AG10803 (cell line): ENCODE results near the gene ZNF45.

Source experiments
- DNase-seq: peaks from one replicate; pipeline ENCODE4 v3.0.0; 2010; ENCODE audit warnings: low read depth
- H3K4me3 ChIP-seq: 2 replicates; pipeline ENCODE4 v1.5.1; 2011; ENCODE audit warnings: mild to moderate bottlenecking, low read length, control low read depth
- TF ChIP-seq, protein P1 (sequence below): conservative IDR thresholded peaks from 2 replicates; pipeline ENCODE4 v1.5.1; 2011; ENCODE audit warnings: mild to moderate bottlenecking, low read length, control low read depth, inconsistent platforms

Gene ZNF45

GRCh38 chr19:43910884-43911283 lies 24.2 kb downstream of the ZNF45 start:
- TF ChIP-seq, protein P1, sequence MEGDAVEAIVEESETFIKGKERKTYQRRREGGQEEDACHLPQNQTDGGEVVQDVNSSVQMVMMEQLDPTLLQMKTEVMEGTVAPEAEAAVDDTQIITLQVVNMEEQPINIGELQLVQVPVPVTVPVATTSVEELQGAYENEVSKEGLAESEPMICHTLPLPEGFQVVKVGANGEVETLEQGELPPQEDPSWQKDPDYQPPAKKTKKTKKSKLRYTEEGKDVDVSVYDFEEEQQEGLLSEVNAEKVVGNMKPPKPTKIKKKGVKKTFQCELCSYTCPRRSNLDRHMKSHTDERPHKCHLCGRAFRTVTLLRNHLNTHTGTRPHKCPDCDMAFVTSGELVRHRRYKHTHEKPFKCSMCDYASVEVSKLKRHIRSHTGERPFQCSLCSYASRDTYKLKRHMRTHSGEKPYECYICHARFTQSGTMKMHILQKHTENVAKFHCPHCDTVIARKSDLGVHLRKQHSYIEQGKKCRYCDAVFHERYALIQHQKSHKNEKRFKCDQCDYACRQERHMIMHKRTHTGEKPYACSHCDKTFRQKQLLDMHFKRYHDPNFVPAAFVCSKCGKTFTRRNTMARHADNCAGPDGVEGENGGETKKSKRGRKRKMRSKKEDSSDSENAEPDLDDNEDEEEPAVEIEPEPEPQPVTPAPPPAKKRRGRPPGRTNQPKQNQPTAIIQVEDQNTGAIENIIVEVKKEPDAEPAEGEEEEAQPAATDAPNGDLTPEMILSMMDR, result no peak
- no peak overlapping the region for H3K4me3 ChIP-seq
- no peak for DNase-seq

- TF ChIP-seq, protein P1, result no peak
- DNase-seq, result no peak
- H3K4me3 ChIP-seq, result no peak overlapping the region
These were observed 26.4 kb downstream of the ZNF45 start for GRCh38 chr19:43908659-43909058.

GRCh38 chr19:43906774-43907173 lies 28.3 kb downstream of the ZNF45 start:
- no peak overlapping the region for H3K4me3 ChIP-seq
- TF ChIP-seq, protein P1, result no peak
- DNase-seq, result no peak

DNA sequence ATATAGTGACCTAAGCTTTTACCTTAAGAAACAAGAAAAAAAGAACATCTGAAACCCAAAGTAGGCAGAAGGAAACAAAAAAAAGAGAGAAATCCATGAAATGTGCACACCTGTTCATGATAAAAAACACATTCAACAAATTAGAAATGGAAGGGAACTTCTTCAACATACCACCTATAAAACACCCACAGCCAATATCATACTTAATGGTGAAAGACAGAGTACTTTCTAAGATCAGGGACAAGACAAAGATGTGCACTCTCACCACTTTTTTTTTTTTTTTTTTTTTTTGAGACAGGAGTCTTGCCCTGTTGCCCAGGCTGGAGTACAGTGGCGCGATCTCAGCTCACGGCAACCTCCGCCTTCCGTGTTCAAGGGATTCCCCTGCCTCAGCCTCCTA lies 29.2 kb downstream of the ZNF45 start:
- no peak for DNase-seq
- TF ChIP-seq, protein P1, result no peak
- no peak overlapping the region for H3K4me3 ChIP-seq

GRCh38 chr19:43902399-43902798 lies 32.7 kb downstream of the ZNF45 start:
- TF ChIP-seq, protein P1, result no peak
- DNase-seq, result no peak
- H3K4me3 ChIP-seq, result no peak overlapping the region

DNA sequence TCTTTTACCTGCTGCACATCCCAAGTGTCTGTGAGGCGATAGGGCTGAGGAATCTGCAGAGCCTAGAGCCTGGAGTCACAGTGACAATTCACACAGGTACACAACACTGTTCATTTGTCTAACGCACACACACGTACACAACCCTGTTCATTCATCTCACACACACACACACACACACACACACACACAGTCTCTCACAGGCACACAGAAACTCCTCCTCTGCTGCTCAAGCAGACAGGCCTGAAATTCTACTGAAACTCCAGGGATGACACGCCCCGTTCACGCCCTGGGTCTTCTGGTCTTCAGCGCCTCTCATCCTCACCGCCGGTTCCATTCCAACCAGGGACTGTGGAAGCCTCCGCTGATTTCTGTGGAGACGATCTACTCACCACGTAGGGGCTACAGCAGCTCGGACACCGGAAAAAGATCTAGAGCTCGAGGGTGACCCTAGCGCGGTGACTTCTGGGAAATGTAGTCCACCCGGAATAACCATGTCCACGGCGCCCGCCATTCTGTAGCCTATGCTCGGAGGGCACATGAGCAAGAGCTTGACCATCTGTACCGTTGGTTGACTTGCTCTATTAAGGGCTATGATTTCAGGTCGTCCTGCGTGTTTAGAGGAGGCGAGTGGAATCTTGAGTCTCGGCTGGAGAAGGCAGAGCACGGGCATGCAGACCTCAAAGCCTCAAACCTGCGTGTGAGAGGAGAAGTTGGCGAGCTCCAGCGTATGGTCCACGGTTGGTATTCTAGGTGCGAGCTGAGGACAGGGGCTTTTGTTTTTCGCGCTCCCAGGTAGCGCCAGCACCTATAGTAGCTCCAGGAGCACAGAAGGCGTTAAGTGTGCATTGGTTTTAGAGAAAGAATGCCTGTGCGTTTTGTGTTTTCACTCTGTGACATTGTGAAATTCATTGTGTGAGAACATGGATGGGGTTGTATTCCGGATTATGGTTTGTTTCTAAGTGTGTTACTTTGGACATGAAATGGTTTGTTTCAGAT lies 33.4 kb downstream of the ZNF45 start:
- peak overlapping the region; percentile 84 for H3K4me3 ChIP-seq
- TF ChIP-seq, protein P1, result no peak
- DNase-seq, result peak; percentile 86
